Iris pigment epithelial cell (primary cell): ENCODE data around the gene FAF1.
"Not testable (repeated sequence)": the region's sequence is repeated elsewhere in the genome, so short reads cannot be mapped to it uniquely, and the experiment has no call there.

Experiments
- DNase-seq: peaks from one replicate; pipeline ENCODE4 v3.0.0-alpha.2; 2011; ENCODE audit warnings: low read depth

Gene FAF1

GRCh38 chr1:50959913-50960844, at the start of gene FAF1:
Gene FAF1, minus strand, starts transcription at chr1:50960267. Its CDS starts 456 bp downstream, at chr1:50959811.
- peak; percentile 97 for DNase-seq

- DNase-seq: no peak
These were observed 49.3 kb upstream of the FAF1 start for GRCh38 chr1:51009381-51009780.

GRCh38 chr1:51005549-51005948, 45.5 kb upstream of the FAF1 start:
- not testable (repeated sequence) for DNase-seq

DNA sequence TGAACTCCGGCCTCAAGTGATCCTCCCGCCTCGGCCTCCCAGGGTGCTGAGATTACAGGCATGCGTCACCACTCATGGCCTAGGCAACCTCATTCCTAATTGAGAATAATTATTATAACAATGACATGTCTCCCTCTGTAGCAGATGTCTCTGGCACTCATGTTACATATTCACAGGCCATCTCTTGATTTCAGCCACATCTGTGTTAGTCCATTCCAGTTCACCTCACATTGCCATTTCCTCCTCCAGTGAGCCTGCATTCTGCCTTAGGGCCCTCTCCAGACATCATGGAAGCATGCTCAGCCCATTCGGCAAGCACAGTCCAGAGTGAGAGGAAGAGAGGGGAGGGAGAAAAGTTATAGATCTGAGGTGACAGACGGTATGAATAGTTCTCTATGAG, 42.4 kb upstream of the FAF1 start:
- DNase-seq: no peak

DNA sequence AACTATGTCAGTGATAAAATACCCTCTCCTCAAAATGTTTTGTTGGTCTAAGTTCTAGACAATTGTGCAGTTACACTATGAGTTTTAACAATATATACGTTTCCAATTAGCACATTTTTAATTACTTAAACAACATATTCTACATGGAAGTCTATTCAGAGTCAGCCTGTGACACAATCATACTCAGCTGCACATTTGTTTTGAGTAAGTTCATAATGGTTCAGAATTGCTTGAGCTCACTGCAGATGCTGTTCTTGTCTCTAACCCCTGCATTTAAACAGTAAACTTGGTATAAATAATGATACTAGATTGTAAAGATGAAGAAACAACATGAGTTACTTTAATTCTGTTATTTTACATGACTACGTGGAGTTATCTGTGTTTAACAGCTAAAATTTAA, 40.6 kb upstream of the FAF1 start:
- DNase-seq: no peak

GRCh38 chr1:51000160-51000559, 40.1 kb upstream of the FAF1 start:
- no peak for DNase-seq

DNA sequence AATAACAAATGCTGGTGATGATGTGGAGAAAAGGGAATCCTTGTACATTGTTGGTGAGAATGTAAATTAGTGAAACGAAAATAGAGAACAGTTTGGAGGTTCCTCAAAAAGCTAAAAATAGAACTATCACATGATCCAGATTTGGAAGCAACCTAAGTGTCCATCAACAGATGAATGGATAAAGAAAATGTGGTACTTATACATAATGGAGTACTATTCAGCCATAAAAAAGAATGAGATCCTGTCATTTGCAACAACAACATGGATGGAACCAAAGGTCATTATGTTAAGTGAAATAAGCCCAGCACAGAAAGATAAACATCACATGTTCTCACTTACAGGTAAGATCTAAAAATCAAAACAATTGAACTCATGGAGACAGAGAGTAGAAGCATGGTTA, 39.3 kb upstream of the FAF1 start:
- DNase-seq: not testable (repeated sequence)

GRCh38 chr1:50996083-50996482, 36.0 kb upstream of the FAF1 start:
- no peak for DNase-seq

DNA sequence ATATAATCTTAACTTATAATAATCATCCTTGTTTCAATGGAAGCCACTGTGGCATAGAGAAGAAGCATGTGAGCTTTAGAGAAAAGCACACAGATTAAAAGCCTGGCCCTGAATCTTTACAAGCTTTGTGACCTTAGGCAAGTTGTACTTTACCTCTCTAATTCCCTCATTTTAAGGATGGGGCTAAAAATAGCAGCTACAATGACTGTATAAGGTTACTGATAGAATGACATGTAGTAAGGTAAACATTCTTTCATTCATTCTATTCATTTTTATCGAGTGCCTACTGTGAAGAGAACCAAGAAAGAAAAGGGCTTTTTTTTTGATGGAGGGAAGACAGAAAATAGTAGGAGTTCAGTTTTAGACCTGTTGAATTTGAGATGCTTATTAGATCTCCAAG, 35.6 kb upstream of the FAF1 start:
- DNase-seq: no peak

DNA sequence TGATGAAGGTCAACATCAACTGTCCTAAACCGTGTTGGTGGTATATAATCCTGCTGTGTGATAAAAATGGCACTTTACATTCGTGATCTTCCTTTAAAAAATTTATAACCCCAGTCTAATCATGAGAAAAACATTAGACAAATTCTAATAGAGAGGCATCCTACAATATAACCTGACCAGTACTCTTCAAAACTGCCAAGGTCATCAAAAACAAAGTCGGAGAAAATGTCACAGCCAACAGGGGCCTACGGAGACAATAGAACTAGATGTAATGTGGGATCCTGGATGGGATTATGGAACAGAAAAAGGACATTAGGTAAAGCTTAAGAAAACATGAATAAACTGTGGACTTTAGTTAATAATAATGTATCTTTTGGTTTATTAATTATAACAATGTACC, 34.9 kb upstream of the FAF1 start:
- DNase-seq: no peak

GRCh38 chr1:50993645-50994044, 33.6 kb upstream of the FAF1 start:
- no peak for DNase-seq

DNA sequence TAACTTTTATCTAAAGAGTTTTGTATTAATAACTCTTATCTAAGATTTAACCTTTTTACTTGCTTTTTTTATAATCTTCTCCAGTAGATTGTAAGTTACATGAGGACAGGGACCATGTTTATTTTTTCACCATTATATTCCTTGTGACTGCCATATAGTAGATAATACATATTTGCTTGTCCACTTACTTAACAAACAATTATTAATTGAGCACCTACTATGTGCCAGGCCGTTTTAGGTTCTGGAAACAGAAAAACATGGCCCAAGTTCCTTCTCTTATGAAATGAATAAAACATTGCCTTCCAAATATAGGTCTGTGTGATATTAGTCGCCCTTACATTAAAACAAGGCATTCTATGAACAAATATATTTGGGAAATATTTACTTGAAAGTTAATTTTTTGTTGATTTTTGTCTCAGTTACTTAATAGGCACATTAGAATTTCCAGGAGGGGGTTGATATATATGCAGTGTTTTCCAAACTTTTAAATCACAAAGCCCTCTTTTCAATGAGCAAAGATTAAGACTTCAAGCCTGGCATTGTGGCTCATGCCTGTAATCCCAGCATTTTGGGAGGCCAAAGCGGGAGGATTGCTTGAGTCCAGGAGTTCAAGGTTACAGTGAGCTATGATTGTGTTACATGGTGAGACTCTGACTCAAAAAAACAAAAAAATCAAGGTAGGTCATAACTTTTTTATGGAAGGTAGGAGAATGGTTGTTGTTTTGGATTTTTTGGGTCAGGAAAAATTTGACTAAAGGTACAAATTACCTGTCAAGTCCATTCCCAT, 32.7 kb upstream of the FAF1 start:
- DNase-seq: no peak

DNA sequence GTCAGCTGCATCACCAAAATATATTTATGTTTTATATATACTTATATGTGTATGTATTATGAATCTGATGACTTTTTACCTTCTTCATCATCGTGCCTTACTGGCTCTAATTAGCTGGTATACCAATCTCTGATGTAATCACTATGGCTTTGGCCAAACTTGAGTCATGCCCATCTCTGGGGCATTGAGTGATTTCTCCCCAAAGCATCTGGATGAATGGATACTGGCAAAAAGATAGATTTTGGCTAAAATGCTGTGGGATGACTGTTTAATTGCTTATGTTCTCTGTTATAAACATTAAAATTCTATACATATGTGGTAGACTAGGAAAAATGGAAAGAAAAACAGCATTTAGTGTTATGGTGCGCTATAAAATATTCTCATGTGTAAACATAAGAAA, 29.6 kb upstream of the FAF1 start:
- no peak for DNase-seq

DNA sequence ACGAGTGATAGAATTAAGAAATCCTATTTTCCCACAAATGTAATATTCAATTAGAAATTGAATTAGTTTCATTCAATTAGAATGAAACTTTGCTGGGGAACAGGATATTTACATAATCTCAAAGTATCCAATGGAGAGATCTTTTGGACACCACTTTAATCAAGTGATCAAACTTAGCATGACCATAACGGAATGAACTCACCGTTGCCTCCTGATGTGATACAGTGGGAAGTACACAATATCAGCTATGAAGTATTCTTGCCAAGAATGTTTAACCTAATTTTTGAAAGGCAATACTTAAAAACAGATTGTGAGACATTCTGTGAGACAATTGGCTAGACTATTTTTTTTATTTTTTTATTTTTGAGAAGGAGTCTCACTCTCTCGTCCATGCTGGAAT, 26.6 kb upstream of the FAF1 start:
- DNase-seq: no peak

DNA sequence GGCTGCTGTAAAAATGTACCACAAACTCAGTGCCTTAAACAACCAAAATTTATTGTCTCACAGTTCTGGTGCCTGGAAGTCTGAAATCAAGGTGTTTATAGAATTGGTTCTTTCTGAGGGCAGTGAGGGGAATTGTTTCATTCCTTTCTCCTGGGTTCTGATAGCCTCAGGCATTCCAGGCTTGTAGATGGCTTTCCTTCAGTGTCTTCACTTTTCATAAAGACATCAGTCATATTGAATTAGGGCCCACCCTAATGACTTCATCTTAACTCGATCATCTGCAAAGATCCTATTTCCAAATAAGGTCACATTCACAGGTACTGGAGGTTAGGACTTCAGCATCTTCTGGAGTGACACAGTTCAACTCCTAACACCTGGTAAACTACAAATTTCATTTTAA, 25.0 kb upstream of the FAF1 start:
- DNase-seq: no peak

GRCh38 chr1:50983219-50983802, 23.2 kb upstream of the FAF1 start:
- no peak for DNase-seq

GRCh38 chr1:50982611-50983010, 22.5 kb upstream of the FAF1 start:
- no peak for DNase-seq

DNA sequence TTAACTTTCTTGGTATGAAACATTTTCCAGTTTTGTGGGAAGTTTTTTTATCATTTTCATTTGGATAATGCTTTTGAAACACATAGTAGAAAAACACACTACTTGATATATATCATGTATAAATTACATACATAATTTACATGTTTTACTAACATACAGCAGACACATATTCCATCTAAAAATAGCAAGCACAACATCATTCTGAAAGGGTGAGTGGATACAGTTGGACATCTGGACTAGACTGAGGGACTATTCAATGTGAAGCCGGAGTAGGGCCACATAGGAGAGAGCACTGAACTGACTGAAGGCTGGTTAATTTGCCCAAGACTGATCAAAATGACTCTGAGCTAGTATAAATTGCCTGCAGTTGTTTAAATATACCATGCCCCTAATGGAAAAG, 21.7 kb upstream of the FAF1 start:
- no peak for DNase-seq

GRCh38 chr1:50980505-50980904, 20.4 kb upstream of the FAF1 start:
- DNase-seq: no peak

DNA sequence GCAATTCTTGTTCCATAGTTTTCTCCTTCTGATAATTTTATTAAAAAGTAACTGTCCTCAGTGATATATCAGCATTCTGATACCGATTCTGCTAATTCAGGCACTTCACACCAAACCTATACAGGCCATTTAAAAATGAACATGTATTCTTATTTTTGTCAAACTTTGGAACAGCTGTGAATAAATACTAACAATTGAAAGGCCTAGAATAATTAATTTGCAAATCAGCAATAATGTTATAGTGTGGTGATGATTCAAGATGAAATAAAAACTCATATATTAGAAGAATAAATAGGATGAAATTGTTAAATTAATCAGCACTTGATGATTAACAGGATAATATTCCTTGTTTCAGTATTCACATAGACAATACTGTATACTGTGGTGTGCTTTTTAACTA, 19.9 kb upstream of the FAF1 start:
- DNase-seq: no peak

- no peak for DNase-seq
These were observed 19.1 kb upstream of the FAF1 start for GRCh38 chr1:50978852-50979781.
